GM19193 (cell line): Measurements from ENCODE around the gene KRTAP3-1.
"Not testable (repeated sequence)": the region's sequence is repeated elsewhere in the genome, so short reads cannot be mapped to it uniquely, and the experiment has no call there.

ENCODE experiments used
- POLR2A ChIP-seq: IDR thresholded peaks from 4 replicates; pipeline ENCODE4 v1.6.1; 2011; ENCODE audit not compliant: insufficient read depth, insufficient read length; ENCODE audit errors: extremely low read depth

KRTAP3-1 gene

GRCh38 chr17:41020336-41020735 is 11.4 kb upstream of the KRTAP3-1 start:
- no peak for TF ChIP-seq POLR2A

- no peak for TF ChIP-seq POLR2A
These were observed 10.5 kb upstream of the KRTAP3-1 start for GRCh38 chr17:41019415-41019814.

GRCh38 chr17:41018541-41018940 is 9.6 kb upstream of the KRTAP3-1 start:
- TF ChIP-seq POLR2A = no peak

GRCh38 chr17:41016578-41017215 is 7.8 kb upstream of the KRTAP3-1 start:
- no peak for TF ChIP-seq POLR2A

- TF ChIP-seq POLR2A = no peak
These were observed 6.5 kb upstream of the KRTAP3-1 start for GRCh38 chr17:41015454-41015853.

- no peak for TF ChIP-seq POLR2A
These were observed 4.7 kb upstream of the KRTAP3-1 start for GRCh38 chr17:41013606-41014005.

- no peak for TF ChIP-seq POLR2A
These were observed 4.3 kb upstream of the KRTAP3-1 start for GRCh38 chr17:41013181-41013580.

- no peak for TF ChIP-seq POLR2A
These were observed 3.6 kb upstream of the KRTAP3-1 start for GRCh38 chr17:41012326-41013120.

GRCh38 chr17:41010441-41010840 is 1.5 kb upstream of the KRTAP3-1 start:
- TF ChIP-seq POLR2A = no peak

GRCh38 chr17:41009936-41010335 is 1.0 kb upstream of the KRTAP3-1 start:
- no peak for TF ChIP-seq POLR2A

- no peak for TF ChIP-seq POLR2A
These were observed 403 bp upstream of the KRTAP3-1 start for GRCh38 chr17:41009301-41009760.

- no peak for TF ChIP-seq POLR2A
These were observed 4.5 kb downstream of the KRTAP3-1 start for GRCh38 chr17:41004397-41004796.

- no peak for TF ChIP-seq POLR2A
These were observed 5.0 kb downstream of the KRTAP3-1 start for GRCh38 chr17:41003926-41004325.

GRCh38 chr17:41002814-41003213 is 6.1 kb downstream of the KRTAP3-1 start:
- TF ChIP-seq POLR2A = no peak

- no peak for TF ChIP-seq POLR2A
These were observed 7.1 kb downstream of the KRTAP3-1 start for GRCh38 chr17:41001795-41002194.

- TF ChIP-seq POLR2A = not testable (repeated sequence)
These were observed 9.4 kb downstream of the KRTAP3-1 start, which contains the start of gene KRTAP3-2 for GRCh38 chr17:40999563-40999962. Gene KRTAP3-2, minus strand, starts transcription at chr17:40999906. Its CDS starts 53 bp downstream, at chr17:40999853.
